K562 (cell line): ENCODE data around the gene SLFN14. TPM values are rescaled to one million over a fixed set of nuclear protein-coding genes. Genes with fewer than 3 reads are reported as not detected.
A peak's percentile ranks its signal among the peaks of the same experiment; 100 is the strongest.

Source experiments
- ATAC-seq: fragments of 200-7000 bp; cut with Tn5 transposase; 3 replicates; pipeline ENCODE4 v1.9.1; 2020; ENCODE audit warnings: moderate library complexity
- BruUV-seq: library from RNA; stranded (reverse); fragments of 400-500 nt; replicated peaks from 2 replicates; lab custom pipeline; 2021; lab: Mats Ljungman, UMichigan
- CTCF ChIA-PET: fragments of 300-600 bp; formaldehyde crosslinking; extraction: SDS; loops from one replicate; lab custom pipeline; 2021; ENCODE audit warnings: low intra/inter-chr PET ratio; lab: Yijun Ruan, JAX
- POLR2A ChIA-PET: fragments of 300-600, 350-650 bp; sonication (Branson Sonifier 250); formaldehyde crosslinking; extraction: SDS; loops from one replicate; lab custom pipeline; 2021; ENCODE audit warnings: antibody characterized with exemption, inconsistent platforms; lab: Yijun Ruan, JAX
- DNase-seq, 4 experiments: peaks; one replicate each; pipeline versions ENCODE4 v3.0.0 to v3.0.0-alpha.2; 2011 to 2018; ENCODE audit warnings: low spot score in 3 of 4, mixed read lengths in 3 of 4; ENCODE audit errors: extremely low read depth in 1 of 4
- FAIRE-seq: peaks from 2 replicates; lab custom pipeline; 2011; peaks lifted over from hg19 to GRCh38; lab: Jason Lieb, UNC
- H2AFZ ChIP-seq: 2 replicates; pipeline ENCODE4 v1.6.0; 2011; ENCODE audit warnings: low read depth, low read length, control low read depth, inconsistent platforms
- H3K27ac ChIP-seq: fragments of 200-600 bp; 3 replicates; pipeline ENCODE4 v1.8.0; 2011; ENCODE audit warnings: low read depth, mild to moderate bottlenecking, control low read depth, inconsistent platforms, low read length, moderate library complexity, mixed read lengths; ENCODE audit errors: extremely low read depth
- H3K27me3 ChIP-seq, 2 experiments: fragments of 300-600 bp in 1 of 2; 2 replicates in 1 of 2; 3 replicates in 1 of 2; pipeline versions ENCODE4 v1.6.0 to v1.8.0; 2011; ENCODE audit warnings: inconsistent platforms in 2 of 2, low read length in 2 of 2, mild to moderate bottlenecking in 1 of 2, mixed read lengths in 1 of 2, moderate library complexity in 1 of 2; ENCODE audit not compliant: control insufficient read depth in 2 of 2, insufficient read depth in 2 of 2
- H3K36me3 ChIP-seq: fragments of 300-600 bp; 3 replicates; pipeline ENCODE4 v1.8.0; 2011; ENCODE audit warnings: mild to moderate bottlenecking, low read length, inconsistent platforms; ENCODE audit not compliant: control insufficient read depth, insufficient read depth
- H3K4me1 ChIP-seq, 2 experiments: fragments of 200-600 bp in 1 of 2; replicated peaks in 1 of 2; 2 replicates in 1 of 2; 3 replicates in 1 of 2; pipeline versions ENCODE4 v1.5.1 to v1.8.0; 2011; ENCODE audit warnings: inconsistent platforms in 2 of 2, low read length in 2 of 2, mild to moderate bottlenecking in 1 of 2, mixed read lengths in 1 of 2, moderate library complexity in 1 of 2; ENCODE audit not compliant: control insufficient read depth in 2 of 2, insufficient read depth in 2 of 2
- H3K4me2 ChIP-seq: 2 replicates; pipeline ENCODE4 v1.6.1; 2011; ENCODE audit warnings: low read length, control low read depth, inconsistent platforms, mixed read lengths; ENCODE audit not compliant: insufficient read depth
- H3K4me3 ChIP-seq: fragments of 200-600 bp; sonication (generic), shearing (Covaris generic); 2 replicates; pipeline ENCODE4 v1.5.1; 2016; ENCODE audit warnings: control low read depth, inconsistent platforms
- H3K79me2 ChIP-seq: fragments of 200-600 bp; 3 replicates; pipeline ENCODE4 v1.8.0; 2011; ENCODE audit warnings: low read length, inconsistent platforms; ENCODE audit not compliant: control insufficient read depth, insufficient read depth
- H3K9ac ChIP-seq, 2 experiments: 2 replicates each; pipeline versions ENCODE4 v1.6.0 to v1.6.1; 2011; ENCODE audit warnings: low read depth in 2 of 2, low read length in 2 of 2, control low read depth in 1 of 2, inconsistent platforms in 1 of 2, mild to moderate bottlenecking in 1 of 2, mixed read lengths in 1 of 2; ENCODE audit not compliant: insufficient read depth in 1 of 2
- H3K9me1 ChIP-seq: one replicate; pipeline ENCODE4 v1.6.0; 2011; ENCODE audit warnings: inconsistent platforms, mild to moderate bottlenecking, low read length, moderate library complexity; ENCODE audit not compliant: control insufficient read depth, insufficient read depth
- H3K9me3 ChIP-seq: replicated peaks from 2 replicates; pipeline ENCODE4 v1.5.1; 2011; ENCODE audit warnings: low read depth, low read length, inconsistent platforms; ENCODE audit not compliant: control insufficient read depth, insufficient read depth
- H4K20me1 ChIP-seq: replicated peaks from 2 replicates; pipeline ENCODE4 v1.6.1; 2011; ENCODE audit warnings: low read length, inconsistent platforms, mixed read lengths; ENCODE audit not compliant: control insufficient read depth, insufficient read depth
- ADNP ChIP-seq: fragments of 200-800 bp; sonication (Bioruptor generic); IDR thresholded peaks from 2 replicates; pipeline ENCODE4 v1.6.1; 2016; ENCODE audit warnings: missing genetic modification characterization, missing compliant biosample characterization
- ELF1 ChIP-seq: fragments of 200-800 bp; sonication (Bioruptor generic); IDR thresholded peaks from 2 replicates; pipeline ENCODE4 v1.6.1; 2016; ENCODE audit warnings: missing genetic modification characterization, missing compliant biosample characterization
- ERF ChIP-seq: fragments of 450-650 bp; formaldehyde crosslinking; IDR thresholded peaks from 2 replicates; pipeline ENCODE4 v1.4.0; 2020; ENCODE audit warnings: mild to moderate bottlenecking, mixed read lengths
- KLF1 ChIP-seq: fragments of 450-650 bp; IDR thresholded peaks from 2 replicates; pipeline ENCODE4 v1.6.1; 2016; ENCODE audit warnings: missing genetic modification characterization, missing compliant biosample characterization
- KLF10 ChIP-seq: fragments of 250-450 bp; sonication (Bioruptor Pico); IDR thresholded peaks from 2 replicates; pipeline ENCODE4 v1.6.1; 2021; ENCODE audit warnings: matching md5 sums
- MAFK ChIP-seq: IDR thresholded peaks from 2 replicates; pipeline ENCODE4 v1.6.1; 2011; ENCODE audit warnings: low read length, improper control_type of control experiment
- NR1H2 ChIP-seq: sonication (generic); formaldehyde crosslinking; IDR thresholded peaks from 2 replicates; pipeline ENCODE4 v1.4.0; 2020; ENCODE audit warnings: mild to moderate bottlenecking, missing genetic modification reagents
- POLR2A ChIP-seq: fragments of 450-650 bp; conservative IDR thresholded peaks from 2 replicates; pipeline ENCODE4 v1.6.1; 2016
- POLR3G ChIP-seq: IDR thresholded peaks from 2 replicates; pipeline ENCODE4 v1.6.1; 2011; ENCODE audit not compliant: insufficient read length, insufficient replicate concordance; ENCODE audit errors: extremely low read depth
- RBFOX2 ChIP-seq: fragments of 200-400 bp; formaldehyde crosslinking; IDR thresholded peaks from 2 replicates; pipeline ENCODE4 v1.6.1; 2017; ENCODE audit warnings: low read depth, mild to moderate bottlenecking, low read length, moderate library complexity
- RBM22 ChIP-seq: fragments of 200-400 bp; formaldehyde crosslinking; IDR thresholded peaks from 2 replicates; pipeline ENCODE4 v1.6.1; 2018; ENCODE audit warnings: low read length, low read depth; ENCODE audit not compliant: poor library complexity, severe bottlenecking
- RFX1 ChIP-seq: fragments of 450-650 bp; IDR thresholded peaks from 2 replicates; pipeline ENCODE4 v1.6.1; 2016; ENCODE audit warnings: mild to moderate bottlenecking, moderate library complexity
- SIX5 ChIP-seq, 2 experiments: IDR thresholded peaks; 2 replicates each; pipeline ENCODE4 v1.6.1; 2011; ENCODE audit warnings: low read length in 2 of 2, borderline replicate concordance in 1 of 2, low read depth in 1 of 2, mild to moderate bottlenecking in 1 of 2, moderate library complexity in 1 of 2; ENCODE audit not compliant: insufficient read depth in 1 of 2
- TAF1 ChIP-seq: IDR thresholded peaks from 2 replicates; pipeline ENCODE4 v1.6.1; 2011; ENCODE audit warnings: mild to moderate bottlenecking, low read length, moderate library complexity; ENCODE audit not compliant: insufficient read depth, control insufficient read depth, severe bottlenecking; ENCODE audit errors: extremely low read depth
- TCFL5 ChIP-seq: fragments of 250-450 bp; sonication (Bioruptor Pico); conservative IDR thresholded peaks from 2 replicates; pipeline ENCODE4 v1.6.1; 2021; ENCODE audit warnings: mild to moderate bottlenecking, moderate library complexity, matching md5 sums
- ZBTB7A ChIP-seq: IDR thresholded peaks from 2 replicates; pipeline ENCODE4 v1.6.1; 2011; ENCODE audit warnings: low read depth, mild to moderate bottlenecking, low read length, moderate library complexity, borderline replicate concordance; ENCODE audit not compliant: control insufficient read depth
- ZNF134 ChIP-seq: fragments of 250-450 bp; sonication (Bioruptor Pico); conservative IDR thresholded peaks from 2 replicates; pipeline ENCODE4 v1.4.0; 2020
- ZNF24 ChIP-seq: fragments of 450-650 bp; IDR thresholded peaks from 2 replicates; pipeline ENCODE4 v1.6.1; 2016
- ZNF3 ChIP-seq: fragments of 250-450 bp; sonication (Bioruptor Pico); IDR thresholded peaks from 2 replicates; pipeline ENCODE4 v1.5.0; 2021; ENCODE audit warnings: mild to moderate bottlenecking, moderate library complexity
- ZNF57 ChIP-seq: fragments of 450-650 bp; formaldehyde crosslinking; IDR thresholded peaks from 2 replicates; pipeline ENCODE4 v1.4.0; 2020; ENCODE audit warnings: mild to moderate bottlenecking, moderate library complexity
- ZNF668 ChIP-seq: fragments of 250-450 bp; sonication (Bioruptor Pico); IDR thresholded peaks from 2 replicates; pipeline ENCODE4 v1.8.0; 2022; ENCODE audit warnings: mild to moderate bottlenecking, inconsistent platforms
- ZNF699 ChIP-seq: fragments of 250-450 bp; sonication (Bioruptor Pico); IDR thresholded peaks from 2 replicates; pipeline ENCODE4 v1.8.0; 2021; ENCODE audit warnings: mild to moderate bottlenecking, moderate library complexity; ENCODE audit not compliant: insufficient replicate concordance
- ZNF717 ChIP-seq: fragments of 250-450 bp; sonication (Bioruptor Pico); IDR thresholded peaks from 2 replicates; pipeline ENCODE4 v1.5.0; 2021
- WGBS: fragments of 100-300 bp; shearing (Covaris generic); methylation state at CpG from one replicate; pipeline ENCODE4 v1.1.6; 2016; ENCODE audit warnings: low coverage, mixed read lengths; ENCODE audit not compliant: insufficient coverage; ENCODE audit errors: missing lambda C conversion rate; 5-methylcytosine and 5-hydroxymethylcytosine counted together
- in situ Hi-C: fragments of 300-500 bp; cut with MboI; formaldehyde crosslinking; loops from 4 replicates; pipeline ENCODE4 v1.15.0; 2018; ENCODE audit warnings: inconsistent platforms, mixed read lengths
- intact Hi-C: fragments of 100-400 bp; cut with micrococcal nuclease; formaldehyde crosslinking; loops from 2 replicates; pipeline ENCODE4 v1.14.2; 2022
- polyA plus RNA-seq, 8 experiments: library from polyadenylated mRNA; depleted of rRNA in 4 of 8; stranded (reverse) in 5 of 8; unstranded in 3 of 8; fragments of >200 nt; fragmentation: Nextera tagmentation in 2 of 8; fragmentation: Illumina TruSeq in 1 of 8; extraction: Ambion mirVana in 2 of 8; extraction: Trizol in 1 of 8; gene quantifications; 2 replicates each; pipeline versions ENCODE4 v1.2.1 to v1.2.3, GENCODE V29; 2011 to 2014; ENCODE audit warnings: inconsistent platforms in 1 of 8, missing spikeins in 1 of 8
- total RNA-seq, 7 experiments: library from RNA; depleted of rRNA in 6 of 7; stranded (reverse); fragments of >200 nt in 6 of 7; fragmentation: Illumina TruSeq in 2 of 7; extraction: Trizol in 2 of 7; gene quantifications; 2 replicates each; pipeline versions ENCODE4 v1.2.1 to v1.2.3, GENCODE V29; 2011 to 2021; ENCODE audit warnings: low replicate concordance in 1 of 7
- TF ChIP-seq, protein P1 (sequence below): IDR thresholded peaks from 2 replicates; pipeline ENCODE4 v1.6.1; 2011; ENCODE audit not compliant: insufficient read length; ENCODE audit errors: extremely low read depth

The SLFN14 gene
- total and polyA plus RNA-seq, 9 of the 15 experiments (the other 6 are each of a cell fraction or from before 2014, with no cell fraction given) = 1.3 to 4.3 (median 3.1) TPM

DNA sequence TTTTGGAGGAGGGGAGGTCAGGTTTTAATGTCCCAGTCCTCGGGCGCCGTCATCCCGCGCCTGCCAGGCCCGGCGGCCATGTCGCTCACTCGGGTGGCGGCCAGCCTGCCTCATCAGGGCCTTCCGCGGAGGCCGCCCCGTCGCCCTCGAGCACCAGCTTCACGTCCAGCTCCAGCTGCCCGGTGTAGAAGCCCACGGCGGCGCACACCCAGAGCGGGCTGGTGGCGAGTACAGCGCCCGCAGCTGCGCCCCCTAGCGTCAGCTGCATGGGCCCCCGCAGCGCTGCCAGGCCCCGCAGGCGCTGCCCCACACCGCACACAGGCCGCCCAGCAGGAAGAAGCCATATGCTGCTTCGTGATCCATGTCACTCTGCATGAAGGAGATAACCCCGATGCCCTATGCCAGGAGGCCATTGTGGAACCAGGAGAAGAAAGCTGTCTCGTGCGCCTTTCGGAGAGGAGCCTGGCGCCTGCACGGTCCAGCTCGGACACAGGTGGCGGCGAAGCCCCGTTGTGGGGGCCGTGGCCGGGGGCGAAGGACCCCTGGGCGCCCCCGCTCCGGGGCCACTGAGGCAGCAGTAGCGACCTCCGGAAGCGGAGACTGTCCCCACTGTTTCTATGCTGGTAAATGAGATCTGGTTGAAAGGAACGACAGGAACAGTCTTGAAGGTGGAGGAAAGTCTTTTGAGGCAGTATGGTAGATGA lies 36.1 kb upstream of the SLFN14 start:
- no TSS peak for BruUV-seq
- intact Hi-C loops (no loop called here), in situ Hi-C loops (no loop called here)
- FAIRE-seq (no peak), DNase-seq (no peak), ATAC-seq (peak; percentile 42; the same call in 2 of the 3 replicates)
- Histone ChIP-seq H3K9ac (no peak overlapping the region), H3K36me3 (peaks cover 95% of the 10 kb centered on the region), H3K9me1 (no peaks in the 10 kb centered on the region), H3K4me1 (peaks cover 0 to 7% of the 10 kb centered on the region in 2 experiments; a peak in 1 of 5 replicates), H2AFZ (no peak overlapping the region), H3K9me3 (no peaks in the 10 kb centered on the region), H3K4me2 (no peak overlapping the region), H3K27ac (no peak overlapping the region), H3K27me3 (no peaks in the 10 kb centered on the region), H3K4me3 (no peak overlapping the region), H4K20me1 (no peaks in the 10 kb centered on the region), H3K79me2 (peaks cover 74% of the 10 kb centered on the region)
- WGBS = 97% methylated on average over 23 of the region's 54 CpGs
- ChIA-PET POLR2A (interaction anchor here (0.8 to 5.0 kb wide), 5 partner anchors 11 to 31 kb away, joined by 3 to 30 read pairs (median 4); partner anchors contain the start of gene PEX12), CTCF (interaction anchor here (0.7 kb wide), 1 partner anchor 38 kb away, joined by 3 read pairs; no protein-coding TSS in a partner anchor)
- TF ChIP-seq RBFOX2 (peak; percentile 73), RBM22 (peak; percentile 20), ZNF3 (CRISPR knock-in tag) (no peak), ERF (CRISPR knock-in tag) (no peak), ELF1 (tag) (no peak), KLF1 (no peak), RFX1 (no peak), ZNF699 (CRISPR knock-in tag) (no peak), ZNF57 (CRISPR knock-in tag) (no peak), KLF10 (CRISPR knock-in tag) (no peak), ZNF717 (no peak), ADNP (tag) (no peak), POLR2A (0 out of 2 replicates have a peak, but pooled peaks have one; percentile 8), MAFK (no peak), ZNF24 (no peak), NR1H2 (no peak), SIX5 (IDR thresholded peaks at IDR 0.05; ENCODE audit: borderline replicate concordance in 1 of 2, insufficient read depth in 1 of 2, low read depth in 1 of 2, low read length in 2 of 2) (no peak), ZNF134 (no peak), POLR3G (no peak), TCFL5 (CRISPR knock-in tag) (no peak), ZBTB7A (no peak), TAF1 (no peak), ZNF668 (no peak)
- TF ChIP-seq, protein P1, sequence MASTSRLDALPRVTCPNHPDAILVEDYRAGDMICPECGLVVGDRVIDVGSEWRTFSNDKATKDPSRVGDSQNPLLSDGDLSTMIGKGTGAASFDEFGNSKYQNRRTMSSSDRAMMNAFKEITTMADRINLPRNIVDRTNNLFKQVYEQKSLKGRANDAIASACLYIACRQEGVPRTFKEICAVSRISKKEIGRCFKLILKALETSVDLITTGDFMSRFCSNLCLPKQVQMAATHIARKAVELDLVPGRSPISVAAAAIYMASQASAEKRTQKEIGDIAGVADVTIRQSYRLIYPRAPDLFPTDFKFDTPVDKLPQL = no peak
